OCI-LY1 (cell line): ENCODE measurements around the gene KLHDC8A.

Experiments used
- H2AFZ ChIP-seq: fragments of 200-600 bp; sonication (generic), shearing (Covaris generic); 2 replicates; pipeline ENCODE4 v1.6.0; 2014; ENCODE audit warnings: antibody characterized with exemption, mild to moderate bottlenecking, low read length
- H3F3A ChIP-seq: fragments of 200-600 bp; sonication (generic), shearing (Covaris generic); 2 replicates; pipeline ENCODE4 v1.6.0; 2014; ENCODE audit warnings: mild to moderate bottlenecking, antibody characterized with exemption, low read length, moderate library complexity; ENCODE audit not compliant: insufficient read depth
- H3K27ac ChIP-seq: fragments of 200-600 bp; sonication (generic); 2 replicates; pipeline ENCODE4 v1.5.1; 2014; ENCODE audit warnings: low read length, mixed run types, mild to moderate bottlenecking, low read depth; ENCODE audit not compliant: poor library complexity, severe bottlenecking
- H3K27me3 ChIP-seq: fragments of 200-600 bp; sonication (generic); 2 replicates; pipeline ENCODE4 v1.6.0; 2014; ENCODE audit warnings: antibody characterized with exemption, mild to moderate bottlenecking, low read length, moderate library complexity; ENCODE audit not compliant: insufficient read depth
- H3K36me3 ChIP-seq: fragments of 200-600 bp; sonication (generic); 2 replicates; pipeline ENCODE4 v1.6.1; 2014; ENCODE audit warnings: mild to moderate bottlenecking, antibody characterized with exemption, low read length, moderate library complexity, mixed read lengths; ENCODE audit not compliant: insufficient read depth
- H3K4me1 ChIP-seq: fragments of 200-600 bp; sonication (generic); 2 replicates; pipeline ENCODE4 v1.5.1; 2014; ENCODE audit warnings: mild to moderate bottlenecking, low read length, moderate library complexity; ENCODE audit not compliant: insufficient read depth, severe bottlenecking
- H3K4me2 ChIP-seq: fragments of 200-600 bp; sonication (generic), shearing (Covaris generic); 2 replicates; pipeline ENCODE4 v1.6.1; 2014; ENCODE audit warnings: low read length
- H3K4me3 ChIP-seq: fragments of 200-600 bp; sonication (generic); 2 replicates; pipeline ENCODE4 v1.5.1; 2014; ENCODE audit warnings: low read length, low read depth, mild to moderate bottlenecking, mixed read lengths; ENCODE audit not compliant: poor library complexity, severe bottlenecking
- H3K79me2 ChIP-seq: fragments of 200-600 bp; shearing (Covaris generic); 2 replicates; pipeline ENCODE4 v1.6.1; 2016; ENCODE audit warnings: mixed run types, low read length, mixed read lengths; ENCODE audit not compliant: insufficient read depth
- H3K9ac ChIP-seq: fragments of 200-600 bp; sonication (generic), shearing (Covaris generic); 2 replicates; pipeline ENCODE4 v1.6.1; 2014; ENCODE audit warnings: mild to moderate bottlenecking, low read length, mixed read lengths
- H3K9me2 ChIP-seq: fragments of 200-600 bp; sonication (generic), shearing (Covaris generic); 2 replicates; pipeline ENCODE4 v1.6.1; 2014; ENCODE audit warnings: low read depth, mild to moderate bottlenecking, low read length, mixed read lengths
- H3K9me3 ChIP-seq: fragments of 200-600 bp; shearing (Covaris generic); 2 replicates; pipeline ENCODE4 v1.6.1; 2014; ENCODE audit warnings: low read length, mixed read lengths
- H4K20me1 ChIP-seq: fragments of 200-600 bp; sonication (generic), shearing (Covaris generic); 2 replicates; pipeline ENCODE4 v1.6.0; 2016; ENCODE audit warnings: mild to moderate bottlenecking, low read length; ENCODE audit not compliant: insufficient read depth
- CTCF ChIP-seq: fragments of 200-600 bp; sonication (generic), shearing (Covaris generic); IDR thresholded peaks from 2 replicates; pipeline ENCODE4 v1.5.1; 2017; ENCODE audit warnings: mild to moderate bottlenecking, antibody characterized with exemption, low read length, moderate library complexity, mixed read lengths
- EZH2 ChIP-seq: fragments of 200-600 bp; sonication (generic), shearing (Covaris generic); IDR thresholded peaks from 2 replicates; pipeline ENCODE4 v1.8.0; 2017; ENCODE audit warnings: borderline replicate concordance, mixed run types, mild to moderate bottlenecking, antibody characterized with exemption, low read length, moderate library complexity, mixed read lengths

Gene KLHDC8A

GRCh38 chr1:205355075-205355453 lies 1.7 kb downstream of the KLHDC8A start:
- no peaks in the 10 kb centered on the region for H3K4me1 ChIP-seq
- H4K20me1 ChIP-seq, result no peaks in the 10 kb centered on the region
- no peaks in the 10 kb centered on the region for H3K79me2 ChIP-seq
- H3K4me3 ChIP-seq, result no peak overlapping the region
- no peak for TF ChIP-seq CTCF
- TF ChIP-seq EZH2, result no peak
- H3F3A ChIP-seq, result no peaks in the 10 kb centered on the region
- H3K9me3 ChIP-seq, result no peaks in the 10 kb centered on the region
- H3K9me2 ChIP-seq, result no peaks in the 10 kb centered on the region
- no peaks in the 10 kb centered on the region for H3K36me3 ChIP-seq
- H2AFZ ChIP-seq, result no peak overlapping the region
- no peak overlapping the region for H3K27ac ChIP-seq
- H3K4me2 ChIP-seq, result no peak overlapping the region
- peaks cover 5% of the 10 kb centered on the region; the same call in 1 of the 2 replicates for H3K27me3 ChIP-seq
- no peak overlapping the region for H3K9ac ChIP-seq

GRCh38 chr1:205354259-205355074 lies 2.3 kb downstream of the KLHDC8A start:
- Histone ChIP-seq H2AFZ (no peak overlapping the region), H3K4me3 (no peak overlapping the region), H3K9ac (no peak overlapping the region), H3K4me1 (no peaks in the 10 kb centered on the region), H3K9me2 (no peaks in the 10 kb centered on the region), H3K27me3 (peaks cover 5% of the 10 kb centered on the region; the same call in 1 of the 2 replicates), H4K20me1 (no peaks in the 10 kb centered on the region), H3K79me2 (no peaks in the 10 kb centered on the region), H3K36me3 (no peaks in the 10 kb centered on the region), H3K27ac (no peak overlapping the region), H3F3A (no peaks in the 10 kb centered on the region), H3K9me3 (no peaks in the 10 kb centered on the region), H3K4me2 (no peak overlapping the region)
- no peak for TF ChIP-seq EZH2
- TF ChIP-seq CTCF, result peak; percentile 86

- Histone ChIP-seq H3K36me3 (no peaks in the 10 kb centered on the region), H3K9ac (no peak overlapping the region), H3K4me1 (no peaks in the 10 kb centered on the region), H3K9me3 (no peaks in the 10 kb centered on the region), H3K79me2 (no peaks in the 10 kb centered on the region), H3F3A (no peaks in the 10 kb centered on the region), H3K27me3 (peaks cover 5% of the 10 kb centered on the region; the same call in 1 of the 2 replicates), H2AFZ (no peak overlapping the region), H3K4me2 (no peak overlapping the region), H4K20me1 (no peaks in the 10 kb centered on the region), H3K27ac (no peak overlapping the region), H3K9me2 (no peaks in the 10 kb centered on the region), H3K4me3 (no peak overlapping the region)
- TF ChIP-seq CTCF, result no peak
- TF ChIP-seq EZH2, result no peak
Measured at GRCh38 chr1:205353612-205354011, 3.1 kb downstream of the KLHDC8A start.
